GM23338 (cell line): Measurements from ENCODE around the gene ACOX2.

Experiments
- EZH2 ChIP-seq: fragments of 200-600 bp; sonication (generic); IDR thresholded peaks from one replicate; pipeline ENCODE4 v1.8.0; 2017; ENCODE audit warnings: antibody characterized with exemption, mild to moderate bottlenecking, low read depth; ENCODE audit not compliant: unreplicated experiment
- EZH2phosphoT487 ChIP-seq: fragments of 200-600 bp; sonication (generic); IDR thresholded peaks from one replicate; pipeline ENCODE4 v1.8.1; 2018; ENCODE audit warnings: antibody characterized with exemption; ENCODE audit not compliant: unreplicated experiment
- NANOG ChIP-seq: IDR thresholded peaks from 2 replicates; pipeline ENCODE4 v1.6.1; 2016; ENCODE audit warnings: antibody characterized with exemption, borderline replicate concordance
- POLR2AphosphoS5 ChIP-seq: IDR thresholded peaks from 2 replicates; pipeline ENCODE4 v1.6.1; 2016; ENCODE audit warnings: antibody characterized with exemption, low read depth
- TF ChIP-seq, protein P1 (sequence below), 2 experiments: fragments of 200-600 bp in 1 of 2; sonication (generic) in 1 of 2; conservative IDR thresholded peaks; 2 replicates each; pipeline versions ENCODE4 v1.5.1 to v1.6.1; 2016 to 2017; ENCODE audit warnings: antibody characterized with exemption in 2 of 2, low read depth in 2 of 2, mild to moderate bottlenecking in 2 of 2, moderate library complexity in 1 of 2

- TF ChIP-seq, protein P1, sequence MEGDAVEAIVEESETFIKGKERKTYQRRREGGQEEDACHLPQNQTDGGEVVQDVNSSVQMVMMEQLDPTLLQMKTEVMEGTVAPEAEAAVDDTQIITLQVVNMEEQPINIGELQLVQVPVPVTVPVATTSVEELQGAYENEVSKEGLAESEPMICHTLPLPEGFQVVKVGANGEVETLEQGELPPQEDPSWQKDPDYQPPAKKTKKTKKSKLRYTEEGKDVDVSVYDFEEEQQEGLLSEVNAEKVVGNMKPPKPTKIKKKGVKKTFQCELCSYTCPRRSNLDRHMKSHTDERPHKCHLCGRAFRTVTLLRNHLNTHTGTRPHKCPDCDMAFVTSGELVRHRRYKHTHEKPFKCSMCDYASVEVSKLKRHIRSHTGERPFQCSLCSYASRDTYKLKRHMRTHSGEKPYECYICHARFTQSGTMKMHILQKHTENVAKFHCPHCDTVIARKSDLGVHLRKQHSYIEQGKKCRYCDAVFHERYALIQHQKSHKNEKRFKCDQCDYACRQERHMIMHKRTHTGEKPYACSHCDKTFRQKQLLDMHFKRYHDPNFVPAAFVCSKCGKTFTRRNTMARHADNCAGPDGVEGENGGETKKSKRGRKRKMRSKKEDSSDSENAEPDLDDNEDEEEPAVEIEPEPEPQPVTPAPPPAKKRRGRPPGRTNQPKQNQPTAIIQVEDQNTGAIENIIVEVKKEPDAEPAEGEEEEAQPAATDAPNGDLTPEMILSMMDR (conservative IDR thresholded peaks at IDR 0.05; ENCODE audit: low read depth in 2 of 2), result no peak
- TF ChIP-seq EZH2phosphoT487, result no peak
- no peak for TF ChIP-seq POLR2AphosphoS5
- no peak for TF ChIP-seq EZH2
- TF ChIP-seq NANOG, result no peak
Observed at GRCh38 chr3:58580826-58581327, 43.9 kb upstream of the ACOX2 start.
